GM21367 (cell line): Measurements from ENCODE around the gene DIPK1B.
"Not testable (repeated sequence)": the region's sequence is repeated elsewhere in the genome, so short reads cannot be mapped to it uniquely, and the experiment has no call there.

Experiments
- ATAC-seq: cut with Tn5 transposase; IDR thresholded peaks from one replicate; pipeline ENCODE4 v1.9.1; 2021; ENCODE audit not compliant: unreplicated experiment

Gene DIPK1B

DNA sequence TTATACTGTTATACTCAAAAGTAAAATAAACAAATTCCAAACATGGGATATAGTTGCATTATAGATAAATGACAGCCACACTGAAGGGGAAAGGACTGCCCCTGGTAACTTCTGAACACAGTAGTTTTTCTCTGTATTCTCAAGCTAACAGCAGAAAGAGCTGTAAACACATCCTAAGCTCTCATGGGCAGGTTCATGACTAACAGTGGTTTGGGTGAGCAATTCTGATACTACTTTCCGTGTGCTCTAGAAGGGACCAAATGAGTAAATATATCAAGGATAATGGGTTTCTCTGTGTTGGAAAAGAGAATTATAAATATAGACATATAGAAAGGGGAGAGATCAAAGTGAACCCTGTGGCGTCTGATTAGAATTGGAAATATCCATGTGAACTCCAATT, 38.2 kb downstream of the DIPK1B start:
- ATAC-seq: no peak

GRCh38 chr9:136751244-136751643, 38.9 kb downstream of the DIPK1B start:
- no peak for ATAC-seq

DNA sequence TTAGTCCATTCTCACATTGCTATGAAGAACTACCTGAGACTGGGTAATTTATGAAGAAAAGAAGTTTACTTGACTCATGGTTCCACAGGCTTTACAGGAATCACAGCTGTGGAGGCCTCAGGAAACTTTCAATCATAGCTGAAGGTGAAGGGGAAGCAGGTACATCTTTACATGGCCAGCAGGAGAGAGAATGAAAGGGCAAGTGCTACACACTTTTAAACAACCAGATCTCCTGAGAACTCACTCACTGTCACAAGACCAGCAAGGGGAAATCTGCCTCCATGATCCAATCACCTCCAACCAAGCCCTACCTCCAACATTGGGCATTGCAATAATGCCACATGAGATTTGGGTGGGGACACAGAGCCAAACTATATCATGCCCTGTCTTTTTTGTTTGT, 39.4 kb downstream of the DIPK1B start:
- ATAC-seq: no peak

GRCh38 chr9:136753371-136754058, 41.1 kb downstream of the DIPK1B start:
- ATAC-seq: no peak

- ATAC-seq: no peak
Measured at GRCh38 chr9:136754059-136754572, 41.7 kb downstream of the DIPK1B start.

DNA sequence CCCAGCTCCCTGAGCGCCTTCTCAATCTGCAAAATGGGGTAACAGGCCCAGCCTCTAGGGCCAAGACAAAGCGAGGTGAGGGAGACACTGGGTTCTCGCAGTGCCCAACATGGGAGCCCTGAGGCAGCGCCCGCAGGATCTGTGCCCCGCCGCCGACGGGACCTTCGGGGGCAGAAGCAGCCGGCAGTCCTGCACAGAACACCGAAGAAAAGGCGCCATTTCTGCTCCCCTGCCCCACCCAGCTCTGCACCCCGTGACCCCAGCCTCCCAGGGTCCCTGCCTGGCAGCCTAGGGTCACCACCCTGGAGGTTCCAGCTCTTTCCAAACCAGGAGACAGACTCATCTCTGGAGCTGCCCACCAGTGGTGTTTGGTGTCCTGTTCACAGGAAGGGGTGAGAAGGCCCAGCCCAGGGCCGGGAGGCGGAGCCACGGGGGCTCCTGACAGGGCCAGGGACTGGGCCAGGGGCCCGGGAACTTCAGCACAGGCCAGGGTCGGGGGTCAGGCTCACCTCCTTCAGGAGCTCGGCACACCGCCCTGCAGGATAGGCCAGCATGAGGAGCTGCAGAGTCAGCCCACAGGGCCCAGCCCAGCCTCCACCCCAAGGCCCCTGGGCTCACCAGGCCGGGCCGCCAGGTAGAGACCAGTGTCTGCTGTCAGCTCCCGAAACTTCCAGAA, 42.4 kb downstream of the DIPK1B start:
- no peak for ATAC-seq

- not testable (repeated sequence) for ATAC-seq
Measured at GRCh38 chr9:136755302-136756133, 43.1 kb downstream of the DIPK1B start.

GRCh38 chr9:136756134-136756438, 43.7 kb downstream of the DIPK1B start:
- ATAC-seq: no peak

DNA sequence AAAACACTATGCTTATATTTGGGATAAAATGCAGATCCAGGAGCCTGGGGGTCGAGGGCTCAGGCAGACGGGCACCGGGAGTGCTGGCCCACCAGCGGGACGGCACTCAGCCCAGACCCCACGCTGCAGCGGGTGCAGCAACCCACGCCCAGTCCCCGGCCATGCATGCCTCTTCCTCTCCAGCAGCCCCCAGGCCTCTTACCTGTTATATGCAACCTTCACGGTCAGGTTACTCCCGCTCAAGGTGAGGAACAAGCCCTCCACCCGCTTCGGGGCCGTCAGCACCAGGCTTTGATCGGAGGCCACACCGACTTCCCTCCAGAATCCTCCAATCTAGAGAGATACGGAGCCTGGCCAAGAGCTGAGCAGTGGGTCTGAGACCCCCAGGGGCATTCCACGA, 44.5 kb downstream of the DIPK1B start:
- no peak for ATAC-seq

DNA sequence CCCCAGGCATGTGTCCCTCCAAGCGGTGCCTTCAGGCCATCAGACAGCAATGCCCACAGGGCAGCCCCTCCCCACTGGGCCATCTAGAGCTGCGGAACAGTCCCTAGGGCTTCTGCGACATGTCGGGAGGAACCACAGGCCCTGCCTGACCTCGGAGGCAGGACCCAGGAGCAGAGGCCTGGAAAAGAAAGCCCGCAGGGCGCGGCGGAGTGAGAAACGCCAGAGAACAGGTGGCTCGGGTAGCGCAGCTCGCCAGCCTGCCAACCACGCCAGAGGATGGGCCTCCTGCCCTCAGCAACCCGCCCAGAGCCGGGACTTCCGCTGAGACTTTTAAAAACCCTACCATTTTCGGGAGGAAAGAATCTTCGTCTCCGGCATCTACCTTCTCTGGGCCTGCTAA, 45.0 kb downstream of the DIPK1B start:
- ATAC-seq: no peak

DNA sequence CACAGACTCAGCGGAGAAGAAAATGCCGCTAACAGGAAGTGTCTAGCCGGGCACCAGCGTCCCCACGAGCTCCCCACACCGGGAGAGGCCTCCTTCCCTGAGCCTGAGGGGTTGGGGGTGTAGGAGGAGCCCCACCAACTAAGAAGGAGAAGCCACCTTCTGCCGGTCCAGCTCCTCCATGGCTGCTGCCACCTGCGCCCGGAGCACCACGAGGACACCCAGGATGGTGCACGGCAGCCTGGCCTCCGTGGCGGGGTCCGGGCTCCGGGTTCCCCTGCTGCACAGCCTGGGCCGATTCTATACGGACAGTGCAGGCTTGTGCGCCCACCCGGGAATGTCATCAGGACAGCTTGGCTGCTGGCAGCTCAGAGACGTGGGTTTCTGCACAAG, 45.4 kb downstream of the DIPK1B start:
- no peak for ATAC-seq

DNA sequence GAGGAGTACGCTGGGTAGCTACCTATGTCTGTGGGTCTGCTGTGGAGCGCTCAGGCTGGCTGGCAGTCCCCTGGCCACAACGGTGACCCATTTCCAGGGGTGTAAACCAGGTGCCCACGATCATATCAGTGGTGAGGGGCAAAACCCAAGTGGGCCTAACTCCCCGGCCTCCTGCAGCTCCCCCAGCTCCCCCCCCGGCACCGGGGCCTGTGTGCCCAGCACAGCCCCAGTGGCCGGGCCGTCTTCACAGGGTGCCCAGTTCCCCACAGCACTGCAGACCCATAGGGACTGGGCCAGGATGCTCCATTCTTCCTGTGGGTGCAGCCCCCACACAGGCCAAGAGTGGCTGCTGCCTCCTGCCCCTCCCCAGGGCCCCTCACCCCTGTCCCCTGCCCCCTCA, 46.6 kb downstream of the DIPK1B start:
- no peak for ATAC-seq

DNA sequence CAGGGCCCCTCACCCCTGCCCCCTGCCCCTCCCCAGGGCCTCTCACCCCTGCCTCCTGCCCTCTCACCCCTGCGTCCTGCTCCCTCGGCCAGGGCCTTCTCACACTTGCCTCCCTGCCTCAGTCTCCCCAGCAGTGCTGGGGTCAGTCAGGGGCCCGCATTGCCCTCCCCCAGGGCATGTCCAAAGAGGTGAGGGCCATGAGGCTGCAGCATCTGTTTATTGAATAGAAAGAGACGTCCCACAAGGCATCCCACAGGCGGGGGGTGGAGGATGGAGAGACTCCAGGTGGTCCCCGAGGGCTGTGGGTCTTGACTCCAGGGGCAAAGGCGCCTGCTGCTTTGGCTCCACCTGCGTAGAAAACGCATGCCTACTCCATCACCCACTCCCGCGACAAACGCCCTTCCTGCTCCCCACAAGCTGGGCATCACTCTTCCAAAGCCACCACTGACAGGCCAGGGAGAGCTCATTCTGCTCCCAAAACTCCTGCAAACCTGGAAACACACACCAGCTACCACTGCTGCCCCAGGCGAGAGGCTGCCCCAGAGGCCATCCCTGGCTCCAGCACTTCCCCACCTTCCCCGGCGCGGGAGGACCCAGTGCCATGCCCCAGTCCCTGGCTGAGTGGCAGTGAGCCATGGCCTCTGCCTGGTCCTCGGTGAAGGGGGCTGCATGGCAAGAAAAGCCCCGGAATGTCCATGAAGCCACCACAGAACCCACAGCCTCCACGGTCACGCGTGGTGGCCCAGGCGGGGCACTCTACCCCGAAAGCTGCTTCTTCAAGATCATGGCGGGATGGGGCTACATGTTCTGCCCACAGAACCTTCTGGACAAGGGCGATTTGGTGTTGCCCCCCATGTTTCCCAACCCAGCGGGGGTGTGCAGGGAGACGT, 47.3 kb downstream of the DIPK1B start:
- ATAC-seq: no peak

- ATAC-seq: no peak
Measured at GRCh38 chr9:136760424-136760823, 48.1 kb downstream of the DIPK1B start.

DNA sequence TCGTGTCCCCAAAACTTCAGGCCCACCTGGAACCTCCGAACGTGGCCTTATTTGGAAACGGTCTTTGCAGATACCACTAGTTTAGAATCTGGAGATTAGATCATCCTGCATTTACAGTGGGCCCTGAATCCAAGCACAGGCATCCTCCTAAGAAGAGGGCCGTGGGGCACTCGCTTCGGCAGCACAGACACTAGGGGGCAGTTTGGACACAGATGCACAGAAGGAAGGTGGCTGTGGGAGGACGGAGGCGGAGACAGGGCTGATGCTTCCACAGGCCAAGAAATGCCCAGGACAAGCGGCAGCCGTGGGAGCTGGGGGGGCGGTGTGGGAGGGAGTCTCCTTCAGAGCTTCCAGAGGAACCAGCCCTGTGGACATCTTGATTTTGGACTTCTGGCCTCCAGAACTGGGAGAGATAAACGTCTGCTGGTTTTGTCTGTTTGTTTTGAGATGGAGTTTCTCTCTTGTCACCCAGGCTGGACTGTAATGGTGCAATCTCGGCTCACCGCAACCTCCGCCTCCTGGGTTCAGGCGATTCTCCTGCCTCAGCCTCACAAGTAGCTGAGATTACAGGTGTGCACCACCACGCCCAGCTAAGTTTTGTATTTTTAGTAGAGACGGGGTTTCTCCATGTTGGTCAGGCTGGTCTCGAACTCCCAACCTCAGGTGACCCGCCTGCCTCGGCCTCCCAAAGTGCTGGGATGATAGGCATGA, 48.6 kb downstream of the DIPK1B start:
- not testable (repeated sequence) for ATAC-seq

DNA sequence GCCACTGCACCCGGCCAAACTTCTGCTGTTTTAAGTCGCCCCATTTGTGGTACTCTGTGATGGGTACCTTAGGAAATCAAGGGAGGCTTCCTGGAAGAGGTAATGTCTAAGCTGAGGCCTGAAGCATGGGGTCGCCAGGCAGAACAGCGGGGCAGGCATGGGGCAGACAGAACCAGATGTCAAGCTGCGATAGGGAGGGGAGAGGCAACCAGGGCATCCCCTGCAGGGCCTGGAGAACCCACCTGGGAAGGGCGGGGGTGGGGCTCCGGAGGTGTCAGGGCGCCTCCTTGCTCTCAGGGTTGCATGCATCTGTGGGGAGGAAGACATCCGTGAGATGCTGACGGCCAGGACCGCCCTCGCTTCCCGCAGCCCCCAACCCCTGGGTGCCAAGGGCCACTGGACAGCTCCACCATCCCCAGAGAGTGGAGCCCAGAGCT, 49.2 kb downstream of the DIPK1B start:
- no peak for ATAC-seq

- ATAC-seq: no peak
Measured at GRCh38 chr9:136762221-136762691, 49.9 kb downstream of the DIPK1B start.

DNA sequence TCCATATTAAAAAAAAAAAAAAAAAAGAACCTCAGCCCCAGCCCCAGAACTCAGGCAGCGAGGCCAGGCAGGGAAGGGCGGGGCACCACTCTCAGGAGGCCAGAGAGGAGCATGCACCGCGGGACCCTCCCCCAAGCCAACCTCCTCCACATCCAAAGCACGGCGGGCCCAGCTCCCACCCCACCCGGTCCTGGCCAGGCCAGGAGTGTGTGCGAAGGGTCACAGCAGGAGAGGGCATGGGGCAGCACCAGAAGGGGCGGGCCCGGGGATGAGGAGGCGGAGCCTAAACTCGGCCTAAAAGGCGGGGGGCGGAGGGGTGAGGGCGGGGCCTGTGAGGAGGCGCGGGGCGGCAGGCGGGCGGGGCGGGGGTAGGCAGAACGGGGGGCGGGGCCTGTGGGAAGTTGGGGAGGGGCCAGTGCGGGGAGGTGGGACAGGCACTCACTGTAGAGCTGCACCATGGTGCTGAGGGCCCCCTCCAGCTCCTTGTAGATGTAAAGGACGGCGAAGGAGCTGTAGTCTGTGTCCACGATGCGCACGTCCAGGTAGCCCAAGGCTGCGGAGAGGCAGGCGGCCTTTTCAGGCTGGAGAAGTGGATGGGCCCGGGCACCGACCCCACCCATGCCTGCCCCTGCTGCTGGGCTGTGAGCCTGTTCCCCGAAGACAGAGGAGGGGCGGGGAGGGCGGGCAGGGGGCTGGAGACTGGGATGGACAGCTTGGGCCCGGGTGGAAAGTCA, 50.7 kb downstream of the DIPK1B start:
- ATAC-seq: no peak

DNA sequence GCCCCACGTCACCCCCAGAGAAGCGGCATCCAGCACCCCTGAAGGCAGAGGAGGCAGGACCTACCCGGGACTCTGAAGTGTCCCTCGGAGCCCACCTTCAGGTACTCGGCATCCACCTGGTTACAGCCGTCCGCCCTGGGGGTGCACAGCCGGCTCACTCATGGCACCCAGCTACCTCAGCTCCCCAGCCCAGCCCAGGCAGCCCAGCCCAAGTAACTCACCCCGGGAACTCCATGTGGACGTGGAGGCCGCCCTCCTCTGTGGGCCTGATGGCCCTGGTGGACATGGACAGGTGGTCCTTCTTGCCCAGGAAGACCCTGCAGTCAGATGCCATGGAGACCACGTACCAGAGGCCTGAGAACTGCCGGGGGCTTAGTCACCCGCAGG, 51.3 kb downstream of the DIPK1B start:
- ATAC-seq: no peak
